ENCODE measurements around the gene TCF12.

The TCF12 gene

DNA sequence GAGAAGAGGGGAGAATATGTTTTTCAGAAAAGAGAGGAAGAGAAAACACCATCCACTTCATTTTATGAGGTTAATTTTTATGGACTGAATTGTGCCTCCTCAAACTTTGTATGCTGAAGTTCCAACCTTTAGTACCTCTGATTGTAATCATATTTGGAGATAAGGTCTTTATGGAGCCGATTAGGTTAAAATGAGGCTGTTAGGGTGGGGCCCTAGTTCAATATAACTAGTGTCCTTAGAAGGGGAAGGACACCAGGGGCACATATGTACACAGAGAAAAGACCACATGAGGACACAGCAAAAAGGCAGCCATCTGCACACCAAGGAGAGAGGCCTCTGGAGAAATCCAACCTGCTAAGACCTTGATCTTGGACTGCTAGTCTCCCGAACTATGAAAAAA is 38.9 kb upstream of the TCF12 start:
- no peak overlapping the region for H3K4me3 ChIP-seq
- no peaks in the 10 kb centered on the region for H3K9me3 ChIP-seq
- no peaks in the 10 kb centered on the region for H3K27me3 ChIP-seq
- H3K27ac ChIP-seq = no peak overlapping the region
- H3K36me3 ChIP-seq = no peaks in the 10 kb centered on the region
- no peak for TF ChIP-seq CTCF (IDR thresholded peaks at IDR 0.05)
- H3K4me1 ChIP-seq = no peaks in the 10 kb centered on the region
- intact Hi-C loops (cut with DNase I; ENCODE audit: low total_unique reads) = no loop called here
- no peak for DNase-seq

DNA sequence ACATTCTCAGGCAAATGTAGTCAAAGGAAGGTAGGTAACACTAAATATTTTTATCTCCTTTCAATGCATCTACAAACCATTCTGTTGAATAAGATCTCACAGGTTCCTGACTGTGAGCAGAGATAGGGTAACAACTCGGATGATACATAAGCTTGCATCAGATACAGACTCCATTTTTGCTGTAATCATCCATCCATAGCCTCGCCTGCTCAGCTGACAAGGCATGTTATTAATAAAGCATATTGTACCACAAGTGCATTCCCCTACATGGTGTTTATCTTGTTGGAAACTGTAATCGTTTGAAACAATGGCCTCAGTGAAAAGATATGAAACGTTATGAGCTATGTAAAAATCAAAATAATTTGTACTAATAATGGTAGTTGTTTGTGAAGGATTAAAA is 35.4 kb upstream of the TCF12 start:
- no peaks in the 10 kb centered on the region for H3K9me3 ChIP-seq
- TF ChIP-seq CTCF (IDR thresholded peaks at IDR 0.05) = no peak
- no peaks in the 10 kb centered on the region for H3K36me3 ChIP-seq
- no peak overlapping the region for H3K4me3 ChIP-seq
- DNase-seq = no peak
- intact Hi-C loops (cut with DNase I; ENCODE audit: low total_unique reads) = no loop called here
- no peaks in the 10 kb centered on the region for H3K27me3 ChIP-seq
- no peak overlapping the region for H3K27ac ChIP-seq
- peaks cover 0 to 14% (median 7%) of the 10 kb centered on the region in 4 donors for H3K4me1 ChIP-seq

DNA sequence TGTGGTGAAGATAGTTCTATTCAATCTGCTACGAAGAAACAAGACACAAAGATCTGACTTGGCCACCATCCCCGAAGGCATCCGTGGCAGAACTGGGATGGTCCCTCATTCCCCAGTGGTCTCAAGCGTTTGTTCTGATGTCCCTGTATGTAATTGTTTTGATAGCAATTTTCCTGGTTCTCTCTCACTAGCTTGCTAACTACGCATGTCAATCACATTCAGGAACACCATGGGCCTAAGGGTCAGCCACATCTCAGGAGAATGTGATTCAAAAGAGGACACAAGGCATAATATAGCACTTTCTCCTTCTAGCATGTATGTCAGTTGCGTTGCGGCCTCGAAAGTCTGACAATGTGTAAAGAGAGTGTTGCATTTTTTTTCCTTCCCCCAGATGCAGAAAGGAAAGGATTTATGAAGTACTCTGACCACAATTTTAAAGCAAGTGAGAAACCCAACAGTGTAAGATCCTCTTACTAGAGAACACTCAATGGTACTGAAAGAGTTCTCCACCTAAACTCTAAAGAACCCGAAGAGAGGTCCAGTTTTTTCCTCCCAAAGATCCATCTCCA is 32.0 kb upstream of the TCF12 start:
- intact Hi-C loops (cut with DNase I; ENCODE audit: low total_unique reads) = no loop called here
- peaks cover 0 to 21% (median 10%) of the 10 kb centered on the region in 4 donors for H3K4me1 ChIP-seq
- peak overlapping the region; percentile 65 to 79 for H3K4me3 ChIP-seq
- H3K36me3 ChIP-seq = no peaks in the 10 kb centered on the region
- DNase-seq = peak in 1 of 2 donors; percentile 25
- H3K27me3 ChIP-seq = no peaks in the 10 kb centered on the region
- H3K9me3 ChIP-seq = no peaks in the 10 kb centered on the region
- H3K27ac ChIP-seq = peak overlapping the region; percentile 92 to 95
- TF ChIP-seq CTCF (IDR thresholded peaks at IDR 0.05) = no peak

- intact Hi-C loops (cut with DNase I; ENCODE audit: low total_unique reads) = loop anchor here (1.0 kb wide), 1 partner anchor 31 kb away; the partner anchor contains the start of gene TCF12
- no peak for TF ChIP-seq CTCF (IDR thresholded peaks at IDR 0.05)
- Histone ChIP-seq H3K9me3 (no peaks in the 10 kb centered on the region), H3K27me3 (no peaks in the 10 kb centered on the region), H3K4me1 (peaks cover 0 to 21% (median 10%) of the 10 kb centered on the region in 4 donors), H3K27ac (peak overlapping the region; percentile 92 to 95), H3K36me3 (no peaks in the 10 kb centered on the region), H3K4me3 (peak overlapping the region; percentile 65 to 79)
- peak; percentile 91 to 97 for DNase-seq
Observed at GRCh38 chr15:56886932-56887781, 31.3 kb upstream of the TCF12 start.

DNA sequence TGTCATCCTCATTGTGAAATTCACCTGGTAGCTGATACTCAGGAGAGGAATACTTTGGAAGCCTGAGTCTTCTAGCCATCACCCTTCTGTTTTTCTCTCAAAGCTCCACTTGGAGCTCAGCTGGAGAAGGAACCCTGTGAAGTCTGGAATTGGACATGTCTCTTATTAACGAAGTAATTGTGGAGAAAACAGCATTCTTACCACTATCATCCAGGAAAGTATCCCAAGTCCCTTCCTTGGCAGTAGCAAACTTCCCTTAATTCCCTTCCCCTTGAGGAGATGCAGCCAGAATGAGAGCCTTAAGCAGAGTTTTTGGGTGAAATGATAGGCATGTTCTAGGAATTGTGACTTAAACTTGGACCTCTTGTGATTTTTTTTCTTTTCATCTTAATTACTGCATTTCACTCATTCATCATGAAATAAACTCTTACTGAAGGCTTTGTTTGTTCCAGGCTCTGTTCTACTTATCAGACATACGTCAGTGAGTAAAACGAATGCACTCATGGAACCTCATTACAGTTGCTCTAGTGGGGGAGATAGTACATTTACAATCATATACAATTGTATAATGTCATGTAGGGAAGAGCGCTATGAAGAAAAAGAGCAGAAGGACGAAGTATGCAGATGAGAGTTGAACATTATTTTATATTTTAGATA is 30.5 kb upstream of the TCF12 start:
- Histone ChIP-seq H3K4me1 (peaks cover 0 to 21% (median 10%) of the 10 kb centered on the region in 4 donors), H3K4me3 (peak overlapping the region; percentile 65 to 79), H3K27me3 (no peaks in the 10 kb centered on the region), H3K36me3 (no peaks in the 10 kb centered on the region), H3K9me3 (no peaks in the 10 kb centered on the region), H3K27ac (peak overlapping the region; percentile 92 to 95)
- no peak for TF ChIP-seq CTCF (IDR thresholded peaks at IDR 0.05)
- DNase-seq = no peak
- intact Hi-C loops (cut with DNase I; ENCODE audit: low total_unique reads) = loop anchor here (1.0 kb wide), 1 partner anchor 30 kb away; the partner anchor contains the start of gene TCF12
